ENCODE measurements around the gene TMEM132A. TPM values are rescaled to one million over a fixed set of nuclear protein-coding genes. Genes with fewer than 3 reads are reported as not detected.

Gene TMEM132A
- total RNA-seq (10 to 100 TPM in 1 of 4 donors, 1 to 10 TPM in 2, under 1 TPM in 1; 0.49 to 17.4 (median 2.9) TPM), polyA plus RNA-seq (1 to 10 TPM in 2 of 3 donors, under 1 TPM in 1; 0.60 to 8.5 (median 2.3) TPM)

- TF ChIP-seq EP300 (IDR thresholded peaks at IDR 0.05) (no peak), POLR2AphosphoS5 (IDR thresholded peaks at IDR 0.05) (peak in 1 of 4 donors; percentile 10)
- no peak for DNase-seq
- H3K4me1 ChIP-seq = peaks cover 0 to 29% (median 25%) of the 10 kb centered on the region in 4 donors
- peak within 1 kb of the TSS; percentile 45 to 68 (median 59) for H3K4me3 ChIP-seq
- peaks cover 10 to 22% (median 10%) of the 10 kb centered on the region in 3 donors for H3K27me3 ChIP-seq
- H3K9me3 ChIP-seq = no peaks in the 10 kb centered on the region
- peaks cover 26 to 41% (median 30%) of the 10 kb centered on the region in 4 donors for H3K36me3 ChIP-seq
- peak within 1 kb of the TSS in 1 of 4 donors; percentile 26 for H3K27ac ChIP-seq
- 0 to 1% methylated on average over 69 of the region's 69 CpGs for WGBS, 2 donors
- intact Hi-C loops (cut with DNase I) = no loop called here
Measured at GRCh38 chr11:60924110-60924905, at the start of gene TMEM132A. TSS of gene TMEM132A (plus strand) at chr11:60924460. CDS start at chr11:60924634, 174 bp downstream.

GRCh38 chr11:60875366-60876167 lies 48.7 kb upstream of the TMEM132A start:
- no peaks in the 10 kb centered on the region for H3K9me3 ChIP-seq
- no peaks in the 10 kb centered on the region for H3K4me1 ChIP-seq
- H3K27ac ChIP-seq = no peak overlapping the region
- no peak overlapping the region for H3K4me3 ChIP-seq
- 57 to 81% methylated on average over 7 of the region's 7 CpGs for WGBS, 2 donors
- TF ChIP-seq CTCF (IDR thresholded peaks at IDR 0.05) (no peak), EP300 (IDR thresholded peaks at IDR 0.05) (no peak), POLR2A (IDR thresholded peaks at IDR 0.05) (no peak), POLR2AphosphoS5 (IDR thresholded peaks at IDR 0.05) (no peak)
- H3K27me3 ChIP-seq = no peaks in the 10 kb centered on the region
- peaks cover 0 to 17% (median 6%) of the 10 kb centered on the region in 4 donors for H3K36me3 ChIP-seq
- peak; percentile 38 for DNase-seq
- intact Hi-C loops (cut with DNase I) = no loop called here

- intact Hi-C loops (cut with DNase I) = no loop called here
- WGBS, 2 donors = 97 to 99% methylated on average over 2 of the region's 2 CpGs
- Histone ChIP-seq H3K27ac (no peak overlapping the region), H3K9me3 (no peaks in the 10 kb centered on the region), H3K36me3 (peaks cover 0 to 18% (median 9%) of the 10 kb centered on the region in 4 donors), H3K4me1 (no peaks in the 10 kb centered on the region), H3K4me3 (no peak overlapping the region), H3K27me3 (no peaks in the 10 kb centered on the region)
- DNase-seq = peak; percentile 46
- TF ChIP-seq POLR2AphosphoS5 (IDR thresholded peaks at IDR 0.05) = no peak
- TF ChIP-seq CTCF (IDR thresholded peaks at IDR 0.05) = no peak
- TF ChIP-seq EP300 (IDR thresholded peaks at IDR 0.05) = no peak
- no peak for TF ChIP-seq POLR2A (IDR thresholded peaks at IDR 0.05)
Measured at GRCh38 chr11:60876168-60876485, 48.1 kb upstream of the TMEM132A start.

GRCh38 chr11:60878245-60879101 lies 45.8 kb upstream of the TMEM132A start:
- no peak for DNase-seq
- no peaks in the 10 kb centered on the region for H3K27me3 ChIP-seq
- TF ChIP-seq CTCF (IDR thresholded peaks at IDR 0.05) (no peak), POLR2A (IDR thresholded peaks at IDR 0.05) (no peak), POLR2AphosphoS5 (IDR thresholded peaks at IDR 0.05) (no peak), EP300 (IDR thresholded peaks at IDR 0.05) (no peak)
- H3K27ac ChIP-seq = peak overlapping the region; percentile 4 to 63 (median 21)
- 79% methylated on average over 5 of the region's 5 CpGs for WGBS, 2 donors
- intact Hi-C loops (cut with DNase I) = no loop called here
- H3K4me3 ChIP-seq = no peak overlapping the region
- H3K9me3 ChIP-seq = no peaks in the 10 kb centered on the region
- H3K36me3 ChIP-seq = peaks cover 0 to 27% (median 9%) of the 10 kb centered on the region in 4 donors
- no peaks in the 10 kb centered on the region for H3K4me1 ChIP-seq

Measured in sigmoid colon (tissue), 7 donors.